C4-2B (cell line): Measurements from ENCODE around the gene MT1G.

ENCODE experiments used
- CTCF ChIP-seq: fragments of 450-650 bp; conservative IDR thresholded peaks from 2 replicates; pipeline ENCODE4 v1.5.1; 2017; ENCODE audit warnings: mild to moderate bottlenecking
- ZFX ChIP-seq: fragments of 450-650 bp; IDR thresholded peaks from 2 replicates; pipeline ENCODE4 v1.6.1; 2017

DNA sequence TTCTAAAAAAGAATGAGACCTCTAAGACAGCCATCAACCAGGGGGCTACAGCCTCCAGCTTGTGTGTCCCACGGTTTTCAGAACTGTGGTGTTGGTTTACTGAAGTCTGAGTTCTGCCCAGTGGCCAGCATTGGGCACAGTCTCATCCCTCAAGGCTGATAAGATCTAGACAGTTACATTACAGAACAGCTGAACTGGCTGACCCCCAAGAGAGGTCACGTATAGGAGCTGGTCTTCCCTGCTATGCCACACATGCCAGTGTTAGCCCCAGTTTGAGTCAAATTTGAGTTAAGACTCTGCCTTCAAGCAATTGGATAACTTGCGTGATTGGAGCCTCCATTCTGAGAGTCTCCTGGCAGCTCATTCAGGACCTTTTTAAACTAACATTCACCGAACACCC is 47.3 kb upstream of the MT1G start:
- TF ChIP-seq CTCF (no peak; the same call in 1 of the 2 replicates), ZFX (no peak)
